GM21381 (cell line): ENCODE measurements around the gene DEFB124.
"Not testable (repeated sequence)": the region's sequence is repeated elsewhere in the genome, so short reads cannot be mapped to it uniquely, and the experiment has no call there.

ENCODE experiments used
- ATAC-seq: cut with Tn5 transposase; IDR thresholded peaks from one replicate; pipeline ENCODE4 v1.9.1; 2021; ENCODE audit warnings: mild to moderate bottlenecking, moderate library complexity; ENCODE audit not compliant: unreplicated experiment

DEFB124 gene

DNA sequence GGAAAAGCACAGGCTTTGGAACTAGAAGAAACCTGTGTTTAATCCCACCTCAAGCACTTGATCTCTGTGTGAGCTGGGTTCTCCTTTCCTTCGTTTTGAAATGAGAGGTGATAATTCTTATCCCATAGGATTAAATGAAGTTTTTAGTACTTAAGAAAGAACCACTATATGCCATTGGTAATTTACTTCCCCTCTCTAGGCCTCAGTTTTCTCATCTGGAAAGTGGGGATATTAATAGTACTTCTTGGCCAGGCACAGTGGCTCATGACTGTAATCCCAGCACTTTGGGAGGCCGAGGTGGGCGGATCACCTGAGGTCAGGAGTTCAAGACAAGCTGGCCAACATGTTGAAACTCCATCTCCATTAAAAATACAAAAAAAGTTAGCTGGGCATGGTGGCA lies 14.2 kb upstream of the DEFB124 start:
- ATAC-seq = no peak

DNA sequence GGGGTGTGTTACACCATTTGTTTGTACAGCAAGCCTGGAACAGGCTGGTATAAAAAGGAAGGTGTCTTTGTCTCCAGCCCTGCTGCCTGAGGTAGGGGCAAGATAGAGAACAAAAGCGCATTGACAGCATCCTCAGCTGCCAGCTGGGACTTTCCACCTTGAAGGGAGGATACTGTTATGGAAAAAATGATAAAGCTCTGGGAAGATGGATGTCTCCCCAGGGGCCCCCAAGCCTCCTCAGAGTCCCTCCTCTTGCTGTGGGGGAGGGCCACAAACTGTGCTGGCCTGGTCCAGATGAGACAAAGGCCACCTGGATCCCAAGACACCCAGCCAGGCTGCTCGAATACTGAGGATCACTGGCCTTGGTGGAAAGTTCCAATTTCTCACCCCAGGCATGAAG lies 13.2 kb upstream of the DEFB124 start:
- no peak for ATAC-seq

DNA sequence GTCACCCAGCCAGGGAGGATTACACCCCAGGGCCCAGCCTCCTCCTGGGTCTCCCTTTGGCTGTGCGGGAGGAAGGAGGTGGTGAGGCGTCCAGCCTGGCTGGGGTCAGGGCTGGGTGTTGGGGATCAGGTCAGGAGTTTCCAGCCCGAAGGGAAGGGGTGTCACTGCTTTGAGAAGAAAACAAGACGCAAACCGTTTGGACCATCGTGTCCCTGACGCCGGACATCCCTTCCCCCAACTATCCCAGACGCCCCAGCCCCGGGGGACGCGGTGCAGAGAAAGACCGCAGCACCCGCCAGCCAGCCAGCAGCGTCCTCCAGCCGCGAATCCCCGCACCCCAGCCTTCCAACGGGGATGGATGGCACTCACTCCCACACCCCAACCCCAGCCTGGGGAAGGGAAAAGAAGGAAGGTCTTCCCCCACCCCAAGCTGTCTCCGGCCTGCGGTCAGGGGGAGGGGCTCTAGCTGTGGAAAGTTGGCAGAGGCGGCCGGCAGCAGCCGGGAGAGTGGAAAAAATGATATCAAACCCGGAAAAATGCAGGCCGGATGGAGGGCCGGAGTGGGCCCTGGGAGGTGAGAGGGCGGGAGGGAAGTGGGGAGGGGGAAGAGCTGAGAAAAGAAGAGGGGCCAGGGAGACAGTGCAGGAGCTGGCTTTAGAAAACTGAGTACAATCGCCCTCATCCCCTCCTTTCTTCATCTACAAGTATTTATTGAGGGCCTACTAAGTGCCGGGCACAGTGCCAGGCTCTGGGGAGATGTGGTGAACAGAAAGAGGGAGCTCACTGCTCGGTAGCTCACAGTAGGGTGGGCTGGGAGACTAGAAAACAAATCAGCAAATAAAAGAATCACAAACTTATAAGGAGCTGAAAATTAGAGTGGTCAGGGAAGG lies 10.8 kb upstream of the DEFB124 start:
- no peak for ATAC-seq

DNA sequence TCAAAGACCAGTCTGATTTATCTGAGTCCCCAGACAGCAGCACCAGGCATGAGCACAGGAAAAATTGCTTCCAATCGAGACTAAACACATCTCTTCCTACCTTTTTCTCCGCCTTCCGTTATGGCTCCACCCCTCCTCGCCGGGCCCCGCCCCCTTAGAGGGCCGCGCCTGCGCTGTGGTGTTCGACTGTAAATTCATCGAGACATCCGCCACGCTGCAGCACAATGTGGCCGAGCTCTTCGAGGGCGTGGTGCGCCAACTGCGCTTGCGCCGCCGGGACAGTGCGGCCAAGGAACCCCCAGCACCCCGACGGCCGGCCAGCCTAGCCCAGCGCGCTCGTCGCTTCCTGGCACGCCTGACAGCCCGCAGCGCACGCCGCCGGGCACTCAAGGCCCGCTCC lies 9.1 kb upstream of the DEFB124 start:
- no peak for ATAC-seq

DNA sequence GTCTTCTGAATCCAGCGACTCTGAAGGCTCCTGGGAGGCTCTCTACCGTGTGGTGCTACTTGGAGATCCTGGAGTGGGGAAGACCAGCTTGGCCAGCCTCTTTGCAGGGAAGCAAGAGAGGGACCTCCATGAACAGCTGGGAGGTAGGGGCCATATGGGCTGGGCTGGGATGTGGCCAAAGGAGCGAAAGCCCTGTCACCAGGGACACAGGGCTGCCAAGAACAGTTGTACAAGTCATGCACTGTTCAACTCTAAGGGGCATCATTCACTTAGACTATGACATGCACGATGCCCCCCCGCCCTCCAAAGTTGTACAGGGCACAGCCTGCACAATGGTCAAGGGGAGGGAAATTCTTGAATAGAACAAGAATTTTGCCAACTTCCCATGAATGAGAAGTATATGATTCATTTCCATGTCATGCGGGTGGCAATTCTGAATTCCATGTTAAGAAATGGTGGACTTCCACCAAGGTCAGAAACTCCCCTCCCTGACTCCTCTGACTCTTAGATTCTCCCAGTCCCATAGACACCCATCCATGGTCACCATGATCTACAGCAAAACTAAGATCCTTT lies 1.8 kb upstream of the DEFB124 start:
- ATAC-seq = no peak

DNA sequence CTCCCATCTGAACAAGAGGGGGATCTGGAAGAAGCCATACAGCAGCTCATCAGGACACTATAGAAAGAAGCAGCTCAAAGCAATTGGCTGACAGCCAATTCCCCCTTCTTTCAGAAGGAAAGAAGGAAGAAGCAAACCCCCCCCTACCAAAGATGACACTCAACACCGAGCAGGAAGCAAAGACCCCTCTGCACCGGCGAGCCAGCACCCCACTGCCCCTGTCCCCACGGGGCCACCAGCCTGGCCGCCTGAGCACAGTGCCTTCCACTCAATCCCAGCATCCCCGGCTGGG lies 1.3 kb upstream of the DEFB124 start:
- no peak for ATAC-seq

DNA sequence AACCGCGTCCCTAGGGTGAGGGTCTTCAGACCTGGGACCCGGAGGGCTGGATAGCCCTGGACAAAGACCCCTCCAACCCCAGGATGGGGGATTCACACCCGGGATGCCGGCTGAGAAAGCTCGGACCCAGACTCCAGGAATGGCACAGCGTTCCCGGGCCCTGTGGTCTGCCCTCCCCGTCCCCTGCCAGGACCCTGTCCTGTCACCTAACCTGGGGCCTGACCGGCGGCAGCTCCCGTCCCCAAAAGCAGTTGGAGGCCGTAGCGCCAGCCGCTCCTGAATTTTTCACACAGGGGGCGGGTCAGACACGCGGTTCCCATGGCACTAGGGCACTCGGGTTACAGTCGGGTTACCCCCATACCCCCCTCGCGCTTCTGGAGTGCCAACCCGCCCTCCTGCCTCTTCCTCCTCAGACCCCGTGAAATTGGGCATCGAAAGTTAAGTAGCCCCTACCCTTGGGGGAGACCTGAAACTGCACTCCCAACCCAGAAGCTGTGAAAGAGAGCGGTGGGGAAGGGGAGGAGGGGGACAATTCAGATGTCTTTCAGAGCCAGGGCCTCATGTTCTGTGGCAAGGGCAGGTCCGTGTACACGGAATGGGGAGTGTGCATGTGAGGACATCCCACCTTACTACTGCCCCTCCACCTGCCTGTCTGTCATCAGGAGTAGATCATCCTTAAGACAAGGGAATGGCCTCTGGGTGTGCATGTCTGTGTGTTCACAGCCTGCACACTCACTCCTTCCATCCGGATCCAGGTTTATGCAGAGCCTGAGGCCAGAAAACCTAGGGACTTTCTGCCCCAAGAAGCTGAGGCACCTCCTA lies 756 bp upstream of the DEFB124 start:
- ATAC-seq = no peak

DNA sequence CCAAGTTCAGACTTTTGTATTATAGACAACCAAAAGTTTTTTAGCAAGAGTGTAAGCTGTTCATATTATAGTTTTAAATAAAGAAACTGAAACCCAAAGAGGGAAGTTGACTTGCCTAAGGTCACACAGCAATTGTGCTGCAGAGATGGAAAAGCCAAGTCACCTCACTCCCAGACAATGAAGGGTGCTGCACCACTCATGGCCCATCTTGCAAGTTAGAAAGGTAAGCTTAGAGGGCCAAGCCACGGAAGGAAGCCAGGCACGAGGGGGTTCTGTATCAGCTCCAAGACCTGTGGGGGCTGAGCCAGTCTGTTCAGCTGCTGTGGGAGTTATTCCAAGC lies 860 bp downstream of the DEFB124 start:
- no peak for ATAC-seq

DNA sequence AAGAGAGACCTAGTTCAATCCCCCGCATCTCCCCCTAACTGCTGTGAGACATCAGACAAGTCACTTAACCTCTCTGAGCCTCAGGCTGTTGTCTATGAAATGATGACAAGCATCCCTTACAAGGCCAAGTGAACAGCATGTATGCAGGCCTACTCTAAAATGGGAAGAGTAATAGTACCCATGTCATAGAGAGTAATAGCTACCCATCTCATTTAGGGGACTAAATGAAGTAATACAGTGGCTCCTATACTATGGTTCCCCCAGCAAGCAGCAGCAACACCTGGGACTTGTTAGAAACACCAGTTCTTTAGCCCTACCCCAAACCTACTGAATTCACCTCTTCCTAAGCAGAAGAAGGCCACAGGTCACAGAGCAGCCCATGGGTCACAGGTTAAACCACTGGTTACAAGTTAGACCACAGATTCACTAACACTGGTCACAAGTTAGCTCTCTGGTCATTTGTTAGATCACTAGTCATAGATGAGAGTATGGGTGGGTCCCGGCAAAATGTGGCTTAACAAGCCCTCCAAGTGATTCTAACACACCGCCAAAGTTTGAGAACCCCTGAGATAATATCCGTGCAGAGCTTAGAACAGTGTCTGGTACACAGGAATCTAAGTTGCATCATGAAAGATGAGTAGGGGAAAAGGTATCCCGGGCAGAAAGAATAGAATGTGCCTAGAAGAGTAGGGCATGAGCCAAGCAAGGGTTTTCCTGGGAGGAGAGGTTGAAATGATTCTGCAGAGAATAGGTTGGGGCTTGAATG lies 1.4 kb downstream of the DEFB124 start:
- no peak for ATAC-seq

DNA sequence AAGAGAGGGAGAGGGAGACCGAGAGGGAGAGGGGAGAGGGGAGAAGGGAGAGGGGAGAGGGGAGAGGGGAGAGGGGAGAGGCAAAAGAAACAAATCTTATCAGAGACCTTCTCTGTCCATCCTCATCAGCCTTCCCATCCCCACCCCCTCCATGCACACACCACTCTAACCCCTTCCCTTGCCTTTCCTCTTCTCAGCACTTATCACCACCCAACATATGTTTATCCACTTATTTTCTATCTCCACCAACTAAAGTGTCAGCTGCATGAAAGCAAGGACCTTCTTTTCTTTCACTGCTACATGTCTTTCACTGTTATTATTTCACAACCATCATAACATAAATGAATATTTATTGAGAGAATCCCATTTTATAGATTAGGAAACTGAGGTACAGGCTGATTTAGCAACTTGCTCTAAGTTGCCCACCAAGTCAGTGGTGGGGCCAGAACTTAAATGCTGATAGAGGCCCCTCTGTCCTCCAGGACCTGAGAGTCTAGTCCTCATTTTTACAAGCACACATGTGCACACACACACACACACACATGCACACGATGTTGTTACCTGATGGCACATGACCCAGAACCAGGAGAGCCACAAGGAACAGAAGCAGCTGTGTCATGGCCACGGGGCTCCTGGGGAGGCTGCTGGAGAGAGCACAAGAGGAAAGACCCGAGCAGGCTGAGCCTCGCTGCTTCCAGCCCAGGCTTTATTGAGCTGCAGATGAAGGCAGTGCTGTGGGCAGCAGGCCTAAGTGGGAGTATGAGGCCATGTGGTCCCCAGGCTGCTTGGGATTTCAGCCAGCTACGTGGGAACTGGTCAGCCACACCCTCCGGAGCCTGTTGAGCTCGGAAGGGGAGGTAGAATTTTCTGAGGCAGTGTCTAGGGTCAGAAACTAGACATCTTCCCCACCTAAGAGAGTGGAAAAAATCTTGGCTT lies 2.3 kb downstream of the DEFB124 start:
- ATAC-seq = no peak

DNA sequence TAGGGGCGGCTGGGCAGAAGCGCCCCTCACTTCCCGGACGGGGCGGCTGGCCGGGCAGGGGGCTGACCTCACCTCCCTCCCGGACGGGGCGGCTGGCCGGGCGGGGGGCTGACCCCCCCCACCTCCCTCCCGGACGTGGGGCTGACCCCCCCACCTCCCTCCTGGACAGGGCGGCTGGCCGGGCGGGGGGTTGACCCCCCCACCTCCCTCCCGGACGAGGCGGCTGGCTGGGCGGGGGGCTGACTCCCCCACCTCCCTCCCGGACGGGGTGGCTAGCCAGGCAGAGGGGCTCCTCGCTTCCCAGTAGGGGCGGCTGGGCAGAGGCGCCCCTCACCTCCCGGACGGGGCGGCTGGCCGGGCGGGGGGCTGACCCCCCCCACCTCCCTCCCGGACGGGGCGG lies 4.0 kb downstream of the DEFB124 start:
- not testable (repeated sequence) for ATAC-seq

DNA sequence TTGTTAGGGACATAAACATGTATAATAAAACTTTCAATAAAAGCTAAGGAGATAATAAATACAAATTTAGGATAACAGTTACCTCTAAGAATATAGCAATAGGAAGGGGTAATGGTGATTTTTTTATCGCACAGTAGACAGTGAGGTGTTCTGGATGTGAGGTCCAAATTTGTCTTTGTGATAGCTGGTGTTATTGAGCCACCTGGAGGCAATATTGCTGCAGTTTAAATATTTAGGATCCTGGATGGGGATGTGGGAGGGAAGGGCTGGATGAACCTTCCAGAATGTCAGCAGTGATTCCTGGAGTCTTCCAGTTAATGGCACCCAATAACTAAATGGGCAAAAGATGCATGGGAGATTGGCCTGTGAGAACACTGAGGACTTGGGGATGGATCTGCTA lies 20.6 kb downstream of the DEFB124 start:
- no peak for ATAC-seq

DNA sequence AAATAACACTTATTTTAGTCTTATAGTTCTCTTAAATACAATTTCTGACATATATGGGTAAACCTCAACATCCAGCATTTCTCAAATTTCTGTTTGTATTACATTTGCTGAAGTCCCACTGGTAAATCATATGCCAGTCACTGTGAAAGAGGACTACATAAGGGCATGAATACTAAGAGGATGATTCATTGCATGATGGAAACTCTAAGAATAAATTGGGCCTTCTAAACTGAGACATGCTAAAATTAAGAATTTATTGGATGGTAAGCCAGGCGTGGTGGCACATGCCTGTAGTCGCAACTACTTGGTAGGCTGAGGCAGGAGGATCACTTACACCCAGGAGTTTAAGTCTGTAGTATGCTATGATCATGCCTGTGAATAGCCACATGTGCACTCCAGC lies 22.4 kb downstream of the DEFB124 start:
- no peak for ATAC-seq

DNA sequence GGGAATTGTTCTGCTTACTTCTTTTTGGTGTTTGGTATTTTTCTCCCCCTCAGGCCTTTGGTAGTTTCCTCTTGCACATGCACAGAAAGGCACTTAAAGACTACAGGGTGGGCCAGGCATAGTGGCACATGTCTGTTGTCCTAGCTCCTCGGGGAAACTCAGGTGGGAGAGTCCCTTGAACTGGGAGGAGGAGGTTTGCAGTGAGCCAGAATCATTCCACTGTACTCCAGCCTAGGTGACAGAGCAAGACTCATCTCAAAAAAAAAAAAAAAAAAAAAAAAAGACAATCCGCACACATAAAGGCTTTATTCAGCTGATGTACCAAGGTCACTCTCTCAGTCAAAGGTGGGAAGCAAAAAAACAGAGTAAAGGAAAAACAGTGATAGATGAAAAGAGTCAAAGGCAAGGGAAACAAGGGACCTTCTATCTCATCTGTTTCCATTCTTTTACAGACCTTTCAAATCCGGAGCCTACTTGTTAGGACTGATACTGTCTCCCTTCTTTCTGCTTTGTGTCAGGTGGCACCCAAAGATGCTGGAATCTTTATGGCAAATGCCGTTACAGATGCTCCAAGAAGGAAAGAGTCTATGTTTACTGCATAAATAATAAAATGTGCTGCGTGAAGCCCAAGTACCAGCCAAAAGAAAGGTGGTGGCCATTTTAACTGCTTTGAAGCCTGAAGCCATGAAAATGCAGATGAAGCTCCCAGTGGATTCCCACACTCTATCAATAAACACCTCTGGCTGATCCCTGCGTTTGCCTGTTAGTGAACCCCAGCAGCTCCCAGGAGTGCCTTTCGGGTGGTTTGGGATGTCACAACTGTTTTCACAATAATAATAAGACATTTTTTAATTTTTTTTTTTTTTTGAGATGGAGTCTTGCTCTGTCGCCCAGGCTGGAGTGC lies 25.2 kb downstream of the DEFB124 start:
- ATAC-seq = no peak

DNA sequence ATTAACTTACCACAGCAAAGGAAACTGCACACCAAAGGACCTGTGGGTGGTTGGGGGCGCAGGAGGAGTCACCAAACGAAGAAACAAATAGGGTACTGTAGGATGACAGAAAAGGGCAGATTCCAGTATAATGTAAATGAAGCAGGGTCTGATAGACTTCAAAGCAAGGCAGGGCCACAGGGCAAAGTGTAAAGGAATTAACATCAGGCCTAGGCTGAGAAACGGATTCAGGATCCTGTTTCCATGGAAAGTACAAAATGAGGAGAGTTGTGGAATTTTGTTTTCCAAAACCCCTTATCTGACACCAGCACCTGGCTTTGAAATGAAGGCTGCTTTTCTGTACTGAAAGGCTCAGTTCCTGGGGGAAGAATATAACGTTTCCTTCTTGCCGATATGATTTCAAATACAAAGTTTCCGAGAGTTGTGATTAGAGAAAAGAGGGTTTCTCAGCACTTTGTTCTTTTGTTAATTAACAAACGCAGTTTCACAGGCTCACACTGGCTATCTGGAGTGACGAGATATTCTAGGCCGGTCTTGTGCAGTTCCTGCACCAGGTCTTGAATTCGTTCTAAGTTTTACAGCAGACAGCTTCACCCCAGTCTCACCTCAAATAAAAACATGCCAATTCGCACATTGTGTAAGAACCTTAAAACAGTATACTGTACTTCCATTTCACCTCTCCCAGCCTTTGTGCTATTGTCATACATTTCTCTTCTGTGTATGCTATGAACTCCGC lies 28.7 kb downstream of the DEFB124 start:
- no peak for ATAC-seq

DNA sequence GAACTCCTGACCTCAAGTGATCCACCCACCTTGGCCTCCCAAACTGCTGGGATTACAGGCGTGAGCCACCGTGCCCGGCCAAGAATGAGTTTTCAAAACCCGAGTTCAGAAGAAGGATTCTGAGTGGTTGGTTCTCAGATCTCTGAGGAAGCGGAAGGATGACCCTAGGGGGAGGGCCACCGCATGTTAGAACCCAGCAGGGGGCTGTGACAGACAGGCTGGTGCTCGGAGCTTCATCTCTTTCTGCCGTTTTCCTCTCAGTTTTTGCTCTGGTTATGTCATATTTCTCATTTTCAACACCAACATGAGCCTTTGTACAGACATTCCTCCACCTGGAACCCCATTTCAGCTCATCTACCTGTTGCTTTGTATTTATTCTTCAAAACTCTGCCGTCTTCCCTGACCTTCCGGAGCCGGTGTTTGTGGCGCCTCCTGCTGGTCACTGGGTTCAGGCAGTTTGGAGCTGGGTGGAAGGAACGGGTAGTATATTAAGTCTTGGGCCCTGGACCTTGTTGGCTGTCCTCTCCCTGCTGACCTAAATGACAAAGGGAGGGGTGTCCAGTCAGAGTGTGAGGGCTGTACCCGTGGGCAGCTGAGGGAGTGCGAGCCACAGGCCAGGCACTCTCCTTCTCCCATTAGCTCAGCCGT lies 34.8 kb downstream of the DEFB124 start, which contains the start of gene DEFB123:
Gene DEFB123, plus strand, starts transcription at position 621 of the 648 bp plus-strand sequence. CDS start 67 bp downstream, outside the sequence.
- no peak for ATAC-seq

DNA sequence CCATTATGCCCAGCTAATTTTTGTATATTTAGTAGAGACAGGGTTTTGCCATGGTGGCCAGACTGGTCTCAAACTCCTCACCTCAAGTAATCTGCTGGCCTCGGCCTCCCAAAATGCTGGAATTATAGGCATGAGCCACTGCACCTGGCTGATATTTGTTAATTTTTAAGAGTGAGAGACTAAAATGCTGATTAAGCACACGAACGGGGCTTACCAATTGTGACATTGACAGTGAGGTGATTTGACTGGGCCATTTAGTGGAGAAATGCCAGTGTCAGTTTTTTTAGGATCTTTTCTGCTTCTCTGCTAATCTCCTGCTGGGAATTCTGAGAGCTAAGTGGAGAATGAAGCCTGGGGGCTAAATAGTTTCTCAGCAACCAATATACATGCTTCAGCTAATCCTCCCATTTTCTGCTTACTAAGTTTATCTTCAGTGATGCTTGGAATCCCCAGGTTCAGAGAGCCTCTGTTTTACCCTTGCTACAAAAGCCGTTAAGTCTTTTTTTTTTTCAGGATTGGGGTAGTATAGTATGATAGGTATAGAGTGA lies 44.3 kb downstream of the DEFB124 start:
- no peak for ATAC-seq

DNA sequence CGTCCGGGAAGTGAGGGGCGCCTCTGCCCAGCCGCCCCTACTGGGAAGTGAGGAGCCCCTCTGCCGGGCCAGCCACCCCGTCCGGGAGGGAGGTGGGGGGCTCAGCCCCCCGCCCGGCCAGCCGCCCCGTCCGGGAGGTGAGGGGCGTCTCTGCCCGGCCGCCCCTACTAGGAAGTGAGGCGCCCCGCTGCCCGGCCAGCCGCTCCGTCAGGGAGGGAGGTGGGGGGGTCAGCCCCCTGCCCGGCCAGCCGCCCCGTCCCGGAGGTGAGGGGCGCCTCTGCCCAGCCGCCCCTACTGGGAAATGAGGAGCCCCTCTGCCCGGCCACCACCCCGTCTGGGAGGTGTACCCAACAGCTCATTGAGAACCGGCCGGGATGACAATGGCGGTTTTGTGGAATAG lies 47.4 kb downstream of the DEFB124 start:
- not testable (repeated sequence) for ATAC-seq
